K562 (cell line): ENCODE data around the gene AFDN. TPM values are rescaled to one million over a fixed set of nuclear protein-coding genes. Genes with fewer than 3 reads are reported as not detected.

Experiments used
- AFF4 ChIP-seq: sonication (generic); formaldehyde crosslinking; IDR thresholded peaks from 2 replicates; pipeline ENCODE4 v1.8.0; 2023; ENCODE audit warnings: mild to moderate bottlenecking, missing genetic modification reagents
- ARID3A ChIP-seq: IDR thresholded peaks from 2 replicates; pipeline ENCODE4 v1.6.1; 2012; ENCODE audit warnings: low read depth, low read length, improper control_type of control experiment, borderline replicate concordance
- ARID3B ChIP-seq: fragments of 250-450 bp; sonication (Bioruptor Pico); IDR thresholded peaks from 2 replicates; pipeline ENCODE4 v1.4.0; 2020; ENCODE audit warnings: borderline replicate concordance
- HMGXB4 ChIP-seq: sonication (generic); formaldehyde crosslinking; IDR thresholded peaks from 2 replicates; pipeline ENCODE4 v1.8.1; 2023; ENCODE audit warnings: mild to moderate bottlenecking, missing genetic modification reagents
- KDM2B ChIP-seq: fragments of 250-450 bp; sonication (Bioruptor Pico); IDR thresholded peaks from 2 replicates; pipeline ENCODE4 v1.8.0; 2021; ENCODE audit warnings: mild to moderate bottlenecking, moderate library complexity
- MNT ChIP-seq, 2 experiments: fragments of 450-650 bp; conservative IDR thresholded peaks; 2 replicates each; pipeline ENCODE4 v1.6.1; 2017; ENCODE audit warnings: mild to moderate bottlenecking in 2 of 2, moderate library complexity in 2 of 2
- NR4A1 ChIP-seq, 2 experiments: fragments of 250-450 bp in 1 of 2; fragments of 450-650 bp in 1 of 2; sonication (Bioruptor Pico) in 1 of 2; IDR thresholded peaks; 2 replicates each; pipeline versions ENCODE4 v1.4.0 to v1.6.1; 2016 to 2020; ENCODE audit warnings: mild to moderate bottlenecking in 2 of 2, missing compliant biosample characterization in 1 of 2, missing genetic modification characterization in 1 of 2, moderate library complexity in 1 of 2
- NUFIP1 ChIP-seq: fragments of 450-650 bp; IDR thresholded peaks from 2 replicates; pipeline ENCODE4 v1.6.1; 2018; ENCODE audit not compliant: partially characterized antibody
- PHTF2 ChIP-seq: fragments of 250-450 bp; sonication (Bioruptor Pico); IDR thresholded peaks from 2 replicates; pipeline ENCODE4 v1.5.0; 2021; ENCODE audit warnings: mild to moderate bottlenecking
- POLR2H ChIP-seq: IDR thresholded peaks from 2 replicates; pipeline ENCODE4 v1.6.1; 2016; ENCODE audit warnings: missing genetic modification characterization, low read depth, mild to moderate bottlenecking, control low read depth, missing compliant biosample characterization, moderate library complexity
- TRIM25 ChIP-seq: fragments of 450-650 bp; IDR thresholded peaks from 2 replicates; pipeline ENCODE4 v1.7.0; 2016; ENCODE audit warnings: borderline replicate concordance
- ZNF764 ChIP-seq: fragments of 250-450 bp; sonication (Bioruptor Pico); IDR thresholded peaks from 2 replicates; pipeline ENCODE4 v1.4.0; 2020; ENCODE audit warnings: low read depth, mild to moderate bottlenecking, moderate library complexity
- polyA plus RNA-seq, 8 experiments: library from polyadenylated mRNA; depleted of rRNA in 4 of 8; stranded (reverse) in 5 of 8; unstranded in 3 of 8; fragments of >200 nt; fragmentation: Nextera tagmentation in 2 of 8; fragmentation: Illumina TruSeq in 1 of 8; extraction: Ambion mirVana in 2 of 8; extraction: Trizol in 1 of 8; gene quantifications; 2 replicates each; pipeline versions ENCODE4 v1.2.1 to v1.2.3, GENCODE V29; 2011 to 2014; ENCODE audit warnings: inconsistent platforms in 1 of 8, missing spikeins in 1 of 8
- total RNA-seq, 7 experiments: library from RNA; depleted of rRNA in 6 of 7; stranded (reverse); fragments of >200 nt in 6 of 7; fragmentation: Illumina TruSeq in 2 of 7; extraction: Trizol in 2 of 7; gene quantifications; 2 replicates each; pipeline versions ENCODE4 v1.2.1 to v1.2.3, GENCODE V29; 2011 to 2021; ENCODE audit warnings: low replicate concordance in 1 of 7

The AFDN gene
- total and polyA plus RNA-seq, 9 of the 15 experiments (the other 6 are each of a cell fraction or from before 2014, with no cell fraction given): 7.2 to 129 (median 105) TPM

- no peak for TF ChIP-seq ARID3B (CRISPR knock-in tag)
- no peak; a peak in 1 of 4 replicates for TF ChIP-seq MNT (conservative IDR thresholded peaks at IDR 0.05)
- no peak for TF ChIP-seq KDM2B (CRISPR knock-in tag)
- no peak for TF ChIP-seq ARID3A
- TF ChIP-seq NUFIP1: no peak
- no peak for TF ChIP-seq TRIM25
- no peak for TF ChIP-seq AFF4 (CRISPR knock-in tag)
- TF ChIP-seq NR4A1 (CRISPR knock-in tag; IDR thresholded peaks at IDR 0.05): no peak
- TF ChIP-seq NR4A1 (tag; IDR thresholded peaks at IDR 0.05): no peak
- no peak for TF ChIP-seq HMGXB4 (CRISPR knock-in tag)
- no peak for TF ChIP-seq ZNF764 (CRISPR knock-in tag)
- TF ChIP-seq PHTF2 (CRISPR knock-in tag): no peak
- no peak for TF ChIP-seq POLR2H
Measured at GRCh38 chr6:167815296-167815980, 11.3 kb upstream of the AFDN start (continued).
